ENCODE data around the gene GPC1.

GRCh38 chr2:240430595-240430994 lies 4.9 kb upstream of the GPC1 start:
- no peak for TF ChIP-seq CTCF (IDR thresholded peaks at IDR 0.05; ENCODE audit: low read length)
- TF ChIP-seq EZH2 (IDR thresholded peaks at IDR 0.05; ENCODE audit: borderline replicate concordance, low read length): no peak
